Stimulated activated CD8-positive, alpha-beta memory T cell treated with anti-CD3 and anti-CD28 coated beads, Interleukin-15, amount 100 ng/mL, for 1 hour (primary cell): ENCODE results near the gene NACC2.

ENCODE experiments used
- DNase-seq: peaks from one replicate; pipeline ENCODE4 v3.0.0-alpha.2; 2020; ENCODE audit warnings: low read depth

The NACC2 gene

DNA sequence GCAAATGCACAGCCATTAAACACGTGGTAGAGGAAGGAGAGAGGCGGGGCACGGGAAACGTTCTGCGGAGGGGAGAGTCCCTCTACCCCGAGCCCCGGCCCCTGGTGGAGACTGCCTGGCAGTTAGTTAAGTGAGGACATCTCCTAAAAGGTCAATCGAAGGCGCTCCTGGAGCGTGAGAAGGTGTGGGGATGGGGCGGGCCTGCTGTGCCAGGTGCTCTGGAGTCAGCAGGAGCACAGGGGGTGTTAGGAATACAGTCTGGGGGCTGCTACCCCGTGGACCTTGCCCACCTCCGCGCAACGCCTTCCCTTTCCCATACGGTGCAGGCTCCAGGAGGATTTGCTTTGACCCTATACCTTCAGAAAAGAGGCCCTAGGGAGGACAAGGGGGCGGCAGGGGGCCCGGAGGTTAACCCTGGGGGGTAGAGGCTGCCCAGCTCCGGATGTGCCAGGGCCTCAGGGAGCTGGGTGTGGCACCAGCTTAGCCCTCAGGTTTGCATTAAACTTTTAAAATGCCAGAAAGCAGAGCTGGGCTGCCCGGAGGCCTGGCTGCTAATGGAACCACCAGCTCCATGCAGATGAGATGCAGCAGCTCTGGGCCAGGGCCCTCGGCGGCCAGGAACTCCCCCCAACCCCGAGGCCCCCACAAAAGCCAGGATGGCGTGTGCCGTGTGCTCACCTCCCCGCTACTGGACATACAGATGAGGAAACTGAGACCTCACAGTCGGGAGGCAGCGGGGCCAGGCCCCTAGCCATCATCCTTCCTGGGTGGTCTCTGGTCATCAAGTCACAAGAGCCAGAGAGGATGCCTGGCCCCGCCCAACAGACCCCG, 39.2 kb downstream of the NACC2 start:
- no peak for DNase-seq

- no peak for DNase-seq
Observed at GRCh38 chr9:136054798-136055714, 40.0 kb downstream of the NACC2 start.

DNA sequence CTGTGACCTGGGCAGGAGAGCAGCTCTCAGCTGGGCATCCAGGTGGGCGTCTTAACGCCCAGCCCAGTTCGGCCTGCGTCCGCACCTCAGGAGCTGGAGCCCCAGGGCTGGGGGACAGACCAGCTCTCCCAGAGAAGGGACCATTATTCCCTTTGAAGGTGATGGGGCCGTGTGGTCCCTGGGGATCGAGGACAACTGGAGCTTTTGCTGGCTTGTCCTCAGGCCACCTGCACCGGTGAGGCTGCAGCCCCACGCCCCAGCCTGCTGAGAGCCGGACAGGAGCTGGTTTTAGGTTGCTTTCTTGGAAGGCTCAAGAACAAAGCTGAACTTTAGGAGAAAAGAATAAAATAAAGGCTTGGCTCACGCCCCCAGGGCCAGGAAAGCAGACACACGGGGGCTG, 40.9 kb downstream of the NACC2 start:
- DNase-seq = no peak

GRCh38 chr9:136053757-136054142, 41.3 kb downstream of the NACC2 start:
- no peak for DNase-seq

GRCh38 chr9:136052991-136053756, 41.9 kb downstream of the NACC2 start:
- no peak for DNase-seq

DNA sequence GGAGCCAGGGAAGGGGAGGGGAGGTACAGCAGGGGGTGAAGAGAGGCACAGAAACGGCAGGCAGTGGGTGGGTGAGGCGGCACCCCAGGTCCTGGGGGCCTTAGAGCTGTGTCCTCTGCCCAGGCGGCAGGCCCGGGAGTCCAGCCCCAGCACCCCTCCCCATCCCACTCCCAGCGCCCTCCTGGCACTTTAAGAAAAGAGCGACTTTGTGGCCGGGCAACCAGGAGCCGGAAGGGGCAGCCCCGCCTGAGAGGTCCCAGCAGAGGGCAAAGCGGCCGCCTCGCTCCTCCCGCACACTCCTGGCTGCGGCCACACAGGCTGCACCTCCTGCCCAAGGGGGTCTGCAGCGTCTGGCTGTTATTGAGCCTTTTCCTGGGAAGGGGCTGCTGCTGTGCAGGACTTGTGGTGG, 42.6 kb downstream of the NACC2 start:
- DNase-seq = no peak

- no peak for DNase-seq
Observed at GRCh38 chr9:136051837-136052471, 43.1 kb downstream of the NACC2 start.

GRCh38 chr9:136051453-136051836, 43.6 kb downstream of the NACC2 start:
- no peak for DNase-seq

DNA sequence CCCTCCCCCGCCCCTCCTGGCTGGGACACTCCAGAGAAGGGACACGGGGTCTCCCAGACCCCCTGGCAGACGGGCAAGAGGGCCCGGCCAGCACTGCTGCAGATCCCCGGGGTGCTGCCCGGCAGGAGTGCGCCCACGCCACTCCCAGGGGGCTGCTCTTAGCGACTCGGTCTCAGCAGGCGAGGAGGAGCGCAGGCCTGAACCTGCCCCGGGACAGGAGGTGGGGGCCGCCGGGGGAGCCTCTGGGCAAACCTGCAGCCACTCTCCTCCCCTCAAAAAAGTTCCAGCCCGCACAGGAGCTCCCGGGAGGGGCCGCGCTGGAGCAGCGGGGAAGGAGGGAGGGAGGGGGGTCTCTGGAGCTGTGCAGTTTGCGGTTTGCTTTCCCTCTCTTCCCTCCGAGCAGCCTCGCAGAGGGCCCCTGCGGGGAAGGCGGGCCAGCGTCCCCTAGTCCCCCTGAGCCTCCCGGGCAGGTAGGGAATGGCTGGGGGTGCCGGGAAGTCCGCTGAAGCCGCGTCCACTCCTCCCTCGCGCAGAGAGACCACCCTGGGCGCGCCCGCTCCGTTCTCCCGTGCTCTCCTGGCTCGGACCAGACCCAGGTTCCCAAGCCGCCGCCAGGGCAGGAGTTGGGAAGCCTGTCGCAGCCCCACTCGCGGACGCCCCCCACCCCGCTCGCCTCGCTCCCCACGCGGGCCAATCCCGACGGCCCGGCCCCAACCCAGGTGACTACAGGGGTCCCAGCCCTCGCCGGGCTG, 44.2 kb downstream of the NACC2 start:
- no peak for DNase-seq

DNA sequence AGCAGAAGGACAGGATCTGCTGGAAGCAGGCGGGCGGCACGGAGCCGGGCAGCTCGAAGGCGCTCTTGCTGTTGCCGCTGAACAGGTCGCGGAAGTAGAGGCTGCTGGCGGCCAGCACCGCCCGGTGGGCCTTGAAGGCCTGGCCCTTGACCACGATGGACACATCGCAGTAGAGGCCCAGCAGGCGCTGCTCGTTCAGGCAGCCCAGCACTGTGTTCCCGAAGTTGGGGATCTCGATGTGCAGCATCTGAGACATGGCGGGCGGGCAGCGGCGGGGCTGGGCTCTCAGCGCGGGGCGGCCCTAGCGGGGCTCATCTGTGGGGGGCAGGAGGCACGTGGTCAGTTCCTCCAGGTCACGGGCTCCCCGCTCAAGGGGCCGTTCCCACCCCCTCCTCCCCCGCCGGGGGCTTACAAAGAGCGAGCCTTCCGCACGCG, 44.8 kb downstream of the NACC2 start:
- DNase-seq = no peak

GRCh38 chr9:136049491-136050265, 45.4 kb downstream of the NACC2 start:
- no peak for DNase-seq

GRCh38 chr9:136048560-136049411, 46.3 kb downstream of the NACC2 start:
- no peak for DNase-seq

DNA sequence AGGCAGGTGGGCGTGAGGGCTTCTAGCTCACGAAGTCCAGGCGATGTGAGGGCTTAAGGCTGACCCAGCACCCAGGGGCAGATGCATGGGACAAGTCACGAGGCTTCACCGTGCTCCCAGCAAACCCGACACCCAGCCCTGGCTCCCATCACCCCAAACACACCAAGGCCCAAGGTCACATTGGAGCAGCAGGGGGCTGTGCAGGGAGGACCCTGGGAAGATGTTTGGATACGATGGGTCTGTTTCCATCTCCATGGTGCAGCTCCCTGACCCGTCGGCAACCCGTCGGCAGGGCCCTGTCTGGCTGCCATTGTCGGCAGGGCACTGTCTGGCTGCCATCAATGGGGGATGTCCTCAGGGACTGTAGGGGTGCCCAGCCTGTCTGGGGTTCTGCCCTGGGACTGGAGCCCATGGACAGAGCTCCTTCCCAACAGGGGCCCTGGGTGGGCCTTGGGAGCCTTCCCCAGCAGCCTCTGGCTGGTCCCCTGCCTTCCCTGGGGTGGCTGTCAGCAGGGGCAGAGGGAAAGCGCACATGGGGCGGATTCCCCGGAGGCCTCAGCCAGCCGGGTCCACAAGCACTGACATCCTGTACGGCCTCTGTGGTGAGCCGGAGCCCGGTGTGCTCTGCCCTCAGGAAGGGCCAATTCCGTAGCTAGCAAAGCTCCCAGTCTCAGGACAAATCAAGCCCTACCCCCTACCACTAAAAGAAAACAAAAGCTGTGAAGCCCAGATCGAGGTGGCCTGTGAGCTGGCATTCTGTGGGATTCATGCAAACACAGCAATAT, 47.1 kb downstream of the NACC2 start:
- no peak for DNase-seq

DNA sequence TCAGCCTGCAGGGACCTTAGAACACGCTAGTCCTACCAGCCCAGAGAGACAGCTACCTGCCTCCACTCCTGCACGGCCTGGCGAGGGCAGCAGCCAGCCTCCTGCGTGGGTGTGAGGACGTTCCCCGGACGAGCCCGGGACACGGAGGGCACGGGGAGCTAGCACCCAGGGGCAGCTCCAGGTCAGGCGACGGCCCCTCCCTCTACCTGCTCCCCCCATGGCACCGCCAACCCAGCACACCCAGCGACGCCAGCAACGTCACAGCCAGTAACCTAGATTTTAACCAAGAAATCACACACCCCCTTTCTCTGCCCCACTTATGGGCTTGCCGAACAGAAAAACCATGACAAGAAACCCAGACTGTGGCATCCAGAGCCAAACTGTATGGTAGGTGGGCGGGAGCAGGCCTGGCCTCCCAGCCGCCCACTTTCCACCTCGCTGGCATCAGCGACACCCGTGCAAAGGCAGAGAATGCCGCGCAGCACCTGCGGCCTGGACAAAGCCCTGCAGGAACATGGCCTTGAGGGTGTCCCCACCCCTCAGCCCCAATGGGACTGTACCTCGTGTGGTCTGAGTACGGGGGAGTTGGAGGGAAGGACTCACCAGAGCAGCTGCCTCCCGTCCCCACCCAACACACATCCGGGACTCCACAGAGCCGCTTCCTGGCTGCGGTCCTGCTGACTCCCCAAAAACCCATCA, 47.9 kb downstream of the NACC2 start:
- no peak for DNase-seq

DNA sequence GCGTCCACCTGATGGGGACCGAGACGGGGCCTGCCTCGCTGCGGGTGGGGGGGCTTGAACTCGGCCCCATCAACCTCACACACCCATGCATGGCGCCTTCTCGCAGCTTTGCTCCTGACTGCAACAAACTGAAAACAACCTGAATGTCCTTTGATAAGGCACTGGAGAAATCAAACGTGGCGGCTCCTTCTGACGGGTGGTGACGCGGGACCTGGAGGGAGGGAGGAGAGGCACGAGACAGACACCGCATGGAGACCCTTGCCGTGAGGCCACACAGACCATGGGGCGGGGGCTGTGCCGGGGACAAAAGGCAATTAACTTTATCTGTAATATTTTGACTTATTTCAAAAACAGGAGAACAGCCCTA, 48.6 kb downstream of the NACC2 start:
- DNase-seq = no peak

DNA sequence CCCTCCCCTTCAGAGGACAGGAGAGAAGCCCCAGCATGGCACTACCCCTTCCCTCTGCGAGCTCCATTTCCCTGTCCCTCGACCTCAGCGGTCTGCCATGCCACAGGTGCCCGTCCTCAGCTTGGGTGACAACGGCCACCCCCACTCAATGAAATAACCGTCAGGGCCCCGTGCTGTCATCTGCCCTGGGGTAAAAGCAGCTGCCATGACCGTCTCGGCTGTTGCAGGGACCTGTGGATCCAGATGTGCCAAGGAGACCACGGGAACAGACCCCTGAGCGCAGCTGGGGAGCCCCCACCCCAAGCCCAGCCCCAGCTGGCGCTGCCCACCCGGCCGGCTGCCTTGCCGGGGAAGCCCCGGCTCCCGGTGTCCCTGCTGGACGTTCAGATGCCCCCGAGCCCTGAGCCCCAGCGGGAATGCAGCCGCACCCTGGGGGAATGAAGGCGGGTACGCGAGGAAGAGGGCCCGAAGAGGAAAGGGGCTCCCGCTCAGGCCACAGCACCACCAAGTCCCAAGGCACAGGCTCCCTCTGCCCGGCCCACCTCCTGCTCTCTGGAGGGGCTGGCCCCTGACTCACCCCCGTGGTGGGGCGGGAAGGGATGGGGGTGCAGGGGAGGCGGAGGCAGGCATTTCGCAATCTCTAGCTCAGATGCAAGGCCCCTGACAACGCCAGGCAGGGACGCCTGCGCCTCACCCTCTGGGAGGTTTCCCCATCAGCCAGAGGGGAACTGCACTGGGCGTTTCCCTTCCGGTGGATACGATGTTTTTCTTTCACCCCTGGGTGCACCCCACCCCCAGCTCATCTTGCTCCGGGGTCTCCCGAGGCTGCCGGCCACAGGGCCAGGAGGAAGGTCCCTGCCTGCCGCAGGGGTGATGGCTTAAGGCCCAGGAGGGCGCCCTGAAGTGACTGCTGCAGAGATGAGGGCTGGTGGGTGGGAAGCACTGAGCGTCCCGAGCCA, 49.2 kb downstream of the NACC2 start:
- no peak for DNase-seq
